Activated T-cell treated with anti-CD3 and anti-CD28 coated beads, Interleukin-2, amount 50 U/mL, for 24 hours (primary cell): ENCODE measurements around the gene RANBP6.
"Not testable (repeated sequence)": the region's sequence is repeated elsewhere in the genome, so short reads cannot be mapped to it uniquely, and the experiment has no call there.

Source experiments
- DNase-seq: peaks from one replicate; pipeline ENCODE4 v3.0.0-alpha.2; 2020
- H3K27ac Mint-ChIP-seq: 2 replicates; pipeline ENCODE4 v1.8.0; 2020; ENCODE audit warnings: mild to moderate bottlenecking, mixed read lengths
- H3K27me3 Mint-ChIP-seq: 2 replicates; pipeline ENCODE4 v1.8.0; 2020; ENCODE audit warnings: mixed read lengths
- H3K36me3 Mint-ChIP-seq: 2 replicates; pipeline ENCODE4 v1.8.0; 2020; ENCODE audit warnings: low read depth, mixed read lengths
- H3K4me1 Mint-ChIP-seq: 2 replicates; pipeline ENCODE4 v1.8.0; 2020; ENCODE audit warnings: low read depth, mixed read lengths
- H3K4me3 Mint-ChIP-seq: 2 replicates; pipeline ENCODE4 v1.8.0; 2020; ENCODE audit warnings: mild to moderate bottlenecking, moderate library complexity, mixed read lengths
- H3K9me3 Mint-ChIP-seq: 2 replicates; pipeline ENCODE4 v1.8.0; 2020; ENCODE audit warnings: mixed read lengths

The RANBP6 gene

DNA sequence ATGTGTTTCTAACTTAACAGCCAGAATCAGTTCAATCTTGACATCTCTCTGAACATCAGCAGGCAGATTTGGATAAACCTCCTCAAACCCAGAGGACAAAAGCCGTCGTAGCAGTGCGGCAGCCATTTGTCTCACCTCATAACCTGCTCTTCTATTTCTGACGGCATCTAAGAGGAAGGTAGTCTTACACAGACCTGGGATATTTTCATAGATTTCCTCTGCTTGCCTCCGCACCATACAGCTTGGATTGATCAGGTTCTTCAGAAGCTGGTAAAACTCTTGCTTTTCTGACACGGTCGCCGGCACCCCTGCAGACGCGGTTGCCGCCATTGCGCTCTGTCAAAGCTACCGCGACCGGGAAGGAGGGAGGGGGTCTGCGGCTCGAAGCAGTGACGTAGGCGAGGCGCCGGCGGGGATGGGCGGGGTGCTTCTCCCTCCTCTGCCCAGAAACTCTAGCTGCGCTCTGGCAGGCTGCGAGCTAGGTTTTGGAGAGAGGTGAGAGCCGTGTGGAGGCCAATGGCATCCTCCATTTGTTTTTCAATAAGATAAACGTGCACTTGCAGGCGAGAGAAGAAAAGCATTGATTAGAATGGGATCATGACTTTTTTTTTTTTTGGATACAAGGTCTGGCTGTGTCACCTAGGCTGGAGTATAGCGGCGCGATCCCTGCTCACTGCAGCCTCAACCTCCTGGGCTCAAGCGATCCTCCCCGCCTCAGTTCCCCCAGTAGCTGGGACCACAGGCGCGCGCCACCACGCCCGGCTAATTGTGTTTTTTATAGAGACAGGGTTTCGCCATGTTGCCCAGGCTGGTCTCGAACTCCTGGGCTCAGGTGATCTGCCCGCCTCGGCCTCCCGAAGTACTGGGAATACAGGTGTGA lies at the start of gene RANBP6:
TSS of gene RANBP6 (minus strand) at position 347 of the 880 bp plus-strand sequence. CDS start at position 330, 17 bp downstream.
- Mint-ChIP-seq H3K4me3 (peak within 1 kb of the TSS; percentile 98), H3K36me3 (peaks cover 49% of the 10 kb centered on the region), H3K4me1 (peaks cover 50% of the 10 kb centered on the region), H3K27me3 (no peaks in the 10 kb centered on the region), H3K9me3 (peaks cover 26% of the 10 kb centered on the region), H3K27ac (peak within 1 kb of the TSS; percentile 99)
- peak; percentile 93 for DNase-seq

DNA sequence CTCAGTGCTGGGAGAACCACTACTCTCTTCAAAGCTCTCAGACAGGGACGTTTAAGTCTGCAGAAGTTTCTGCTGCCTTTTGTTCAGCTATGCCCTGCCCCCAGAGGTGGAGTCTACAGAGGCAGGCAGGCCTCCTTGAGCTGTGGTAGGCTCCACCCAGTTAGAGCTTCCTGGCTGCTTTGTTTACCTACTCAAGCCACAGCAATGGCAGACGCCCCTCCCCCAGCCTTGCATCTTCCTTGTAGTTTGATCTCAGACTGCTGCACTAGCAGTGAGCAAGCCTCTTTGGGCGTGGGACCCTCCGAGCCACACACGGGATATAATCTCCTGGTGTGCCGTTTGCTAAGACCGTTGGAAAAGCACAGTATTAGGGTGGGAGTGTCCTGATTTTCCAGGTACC lies 47.7 kb upstream of the RANBP6 start:
- peaks cover 25% of the 10 kb centered on the region for H3K27me3 Mint-ChIP-seq
- H3K9me3 Mint-ChIP-seq, H3K4me3 Mint-ChIP-seq, H3K36me3 Mint-ChIP-seq, H3K4me1 Mint-ChIP-seq, H3K27ac Mint-ChIP-seq, DNase-seq: not testable (repeated sequence)

DNA sequence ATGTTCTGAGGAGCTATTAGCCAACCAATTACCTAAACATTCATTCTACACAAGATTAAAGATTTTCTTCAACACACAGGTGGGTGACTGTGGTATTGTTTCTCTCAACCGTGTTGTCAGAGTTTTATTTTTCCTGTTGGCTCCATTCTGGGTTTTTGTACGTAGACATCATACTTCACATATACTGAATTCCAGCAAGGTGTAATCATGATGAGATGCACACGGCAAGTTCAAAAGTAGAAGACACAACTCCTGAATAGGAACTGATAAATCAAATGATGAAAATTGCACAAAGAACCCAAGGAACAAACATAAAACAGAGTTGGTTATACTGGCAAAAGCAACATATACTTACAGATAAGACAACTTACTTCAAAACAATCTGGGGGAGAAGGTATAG lies 40.2 kb upstream of the RANBP6 start:
- H3K27me3 Mint-ChIP-seq = peaks cover 13% of the 10 kb centered on the region
- H3K27ac Mint-ChIP-seq = no peak overlapping the region
- H3K4me1 Mint-ChIP-seq = peaks cover 10% of the 10 kb centered on the region
- H3K9me3 Mint-ChIP-seq = peaks cover 7% of the 10 kb centered on the region
- no peak for DNase-seq
- H3K36me3 Mint-ChIP-seq = no peaks in the 10 kb centered on the region
- H3K4me3 Mint-ChIP-seq = no peak overlapping the region

DNA sequence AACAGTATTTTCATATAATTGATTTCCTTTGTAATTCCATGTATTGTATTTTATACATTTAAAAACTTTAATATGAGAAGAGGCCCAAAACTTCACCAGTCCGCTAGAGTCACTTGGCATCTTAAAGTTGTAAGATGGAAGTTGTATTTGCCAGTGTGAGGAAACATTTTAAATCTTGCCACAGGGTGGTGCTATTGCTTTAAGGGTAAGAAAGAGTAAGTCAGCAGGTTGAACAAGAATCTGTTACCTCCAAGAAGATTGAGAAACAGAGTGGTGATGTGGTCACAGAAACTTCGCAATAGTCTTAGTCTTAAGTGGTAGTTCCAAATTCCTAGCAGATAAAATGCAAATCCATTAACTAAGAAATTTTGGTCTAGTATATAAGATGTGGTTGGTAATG lies 39.8 kb upstream of the RANBP6 start:
- no peak overlapping the region for H3K4me3 Mint-ChIP-seq
- H3K36me3 Mint-ChIP-seq = no peaks in the 10 kb centered on the region

DNA sequence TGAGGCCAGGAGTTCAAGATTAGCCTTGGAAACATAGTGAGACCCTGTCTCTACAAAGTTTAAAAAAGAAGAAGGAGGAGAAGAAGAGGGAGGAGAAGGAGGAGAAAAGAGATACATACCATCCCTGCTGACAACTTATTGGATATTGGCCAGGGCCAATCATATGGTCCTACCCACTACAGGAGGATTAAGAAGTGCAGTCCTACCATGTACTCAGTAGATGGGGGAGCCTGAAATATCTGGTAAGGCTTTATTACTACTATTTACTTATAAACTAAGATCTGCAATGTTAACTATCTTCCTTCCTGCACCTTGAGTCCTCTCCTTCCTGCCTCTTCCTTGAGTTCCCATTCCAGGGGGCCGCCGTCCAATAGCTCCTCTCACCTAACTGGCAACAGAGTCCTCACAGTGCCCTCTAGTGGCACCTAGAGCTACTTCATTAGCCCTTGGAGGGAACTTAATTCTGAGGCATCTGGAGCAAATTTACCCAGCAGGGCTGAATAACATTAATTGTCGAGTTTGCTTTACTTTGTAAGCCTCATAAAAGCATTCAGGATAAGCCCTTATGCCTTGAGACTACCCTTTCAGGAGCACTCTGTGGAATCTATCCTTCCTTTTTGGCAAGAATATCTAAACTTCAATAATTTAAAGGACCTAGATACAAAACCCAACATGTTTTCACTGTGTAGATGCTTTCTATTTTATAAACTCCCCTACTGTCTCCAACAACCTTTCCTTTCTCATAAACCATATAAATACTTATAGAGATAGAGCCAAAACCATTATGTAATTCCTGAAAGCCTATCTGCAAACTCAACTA lies 39.1 kb upstream of the RANBP6 start:
- DNase-seq = no peak
- H3K9me3 Mint-ChIP-seq = peaks cover 7% of the 10 kb centered on the region
- no peaks in the 10 kb centered on the region for H3K36me3 Mint-ChIP-seq
- no peak overlapping the region for H3K27ac Mint-ChIP-seq
- H3K27me3 Mint-ChIP-seq = peaks cover 5% of the 10 kb centered on the region
- no peak overlapping the region for H3K4me3 Mint-ChIP-seq
- H3K4me1 Mint-ChIP-seq = peaks cover 16% of the 10 kb centered on the region

More for the DNA sequence above, 39.8 kb upstream of the RANBP6 start:
- H3K4me1 Mint-ChIP-seq = peaks cover 10% of the 10 kb centered on the region
- peaks cover 7% of the 10 kb centered on the region for H3K9me3 Mint-ChIP-seq
- H3K27me3 Mint-ChIP-seq = peaks cover 9% of the 10 kb centered on the region
- DNase-seq = no peak
- H3K27ac Mint-ChIP-seq = no peak overlapping the region

DNA sequence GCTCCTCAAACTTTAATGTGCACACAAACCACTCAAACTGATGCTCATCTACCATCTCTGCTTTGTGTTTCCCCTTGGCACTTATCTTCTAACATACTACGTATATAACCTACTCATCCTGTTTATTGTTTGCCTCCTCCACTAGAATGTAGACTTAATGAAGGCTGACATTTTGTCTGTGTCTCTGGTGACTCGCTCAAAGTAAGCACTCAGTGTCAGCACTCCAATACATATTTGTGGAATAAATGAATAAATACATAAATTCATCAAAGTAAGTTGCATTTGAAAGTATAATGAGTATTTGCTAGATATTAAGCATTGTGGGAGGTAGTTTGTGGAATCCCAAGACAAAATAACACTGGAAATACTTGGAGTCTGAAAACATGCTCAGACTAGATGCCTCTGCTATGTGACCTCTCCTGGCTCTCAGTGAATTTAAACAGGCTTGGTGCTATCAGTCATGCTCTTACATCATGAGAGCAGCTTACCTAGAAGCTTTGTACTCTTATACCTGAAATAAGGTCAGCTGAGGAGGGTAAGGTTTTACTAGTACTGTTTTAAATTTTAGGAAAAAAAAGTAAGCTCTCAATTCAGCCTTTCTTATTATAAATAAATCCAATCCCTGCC lies 37.0 kb upstream of the RANBP6 start:
- no peaks in the 10 kb centered on the region for H3K36me3 Mint-ChIP-seq
- peaks cover 16% of the 10 kb centered on the region for H3K4me1 Mint-ChIP-seq
- H3K27me3 Mint-ChIP-seq = peaks cover under 1% of the 10 kb centered on the region
- H3K27ac Mint-ChIP-seq = no peak overlapping the region
- H3K9me3 Mint-ChIP-seq = no peaks in the 10 kb centered on the region
- H3K4me3 Mint-ChIP-seq = no peak overlapping the region
- DNase-seq = no peak

DNA sequence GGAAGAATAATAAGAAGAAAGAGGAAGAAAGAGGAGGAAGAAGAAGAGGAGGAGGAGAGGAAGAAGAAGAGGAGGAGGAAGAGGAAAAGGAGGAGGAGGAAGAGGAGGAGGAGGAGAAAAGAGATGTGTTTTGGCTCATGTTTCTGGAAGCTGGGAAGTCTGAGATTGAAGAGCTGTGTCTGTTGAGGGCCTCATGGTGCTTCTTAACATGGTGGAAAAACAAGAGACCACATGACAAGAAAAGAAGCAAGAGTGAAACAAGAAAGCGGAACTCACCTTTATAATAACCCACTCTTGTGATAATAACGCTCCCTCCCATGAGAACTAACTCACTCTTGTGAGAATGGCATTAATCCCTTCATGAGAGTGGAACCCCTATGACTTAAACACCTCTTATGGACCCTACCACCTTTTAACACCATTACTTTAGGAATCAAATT lies 36.1 kb upstream of the RANBP6 start:
- peaks cover 18% of the 10 kb centered on the region for H3K4me1 Mint-ChIP-seq
- H3K4me3 Mint-ChIP-seq = no peak overlapping the region
- H3K36me3 Mint-ChIP-seq = no peaks in the 10 kb centered on the region
- H3K9me3 Mint-ChIP-seq = no peaks in the 10 kb centered on the region
- DNase-seq = no peak
- H3K27ac Mint-ChIP-seq = no peak overlapping the region
- H3K27me3 Mint-ChIP-seq = peaks cover 5% of the 10 kb centered on the region

DNA sequence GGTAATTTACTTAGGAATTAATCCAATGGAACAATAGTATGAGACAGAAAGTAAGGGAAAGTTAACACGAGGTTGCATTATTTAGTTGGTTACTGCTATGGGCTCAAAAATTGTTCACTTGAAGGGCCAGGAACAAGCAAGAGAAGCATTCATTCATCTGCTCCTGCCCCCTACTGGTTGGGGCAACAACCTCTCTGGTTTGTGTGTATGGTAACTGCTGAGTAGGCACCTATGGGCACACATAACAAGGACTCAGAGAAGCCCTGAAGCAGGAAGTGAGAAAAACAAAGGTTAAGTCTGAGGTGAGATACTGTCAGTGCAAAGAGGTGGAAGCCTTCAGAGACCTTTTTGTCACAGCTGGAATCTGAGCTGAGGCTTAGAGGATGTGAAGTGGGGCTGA lies 34.4 kb upstream of the RANBP6 start:
- Mint-ChIP-seq H3K36me3 (no peaks in the 10 kb centered on the region), H3K4me1 (peaks cover 15% of the 10 kb centered on the region), H3K27me3 (peaks cover 8% of the 10 kb centered on the region), H3K27ac (no peak overlapping the region), H3K4me3 (no peak overlapping the region), H3K9me3 (no peaks in the 10 kb centered on the region)
- no peak for DNase-seq

DNA sequence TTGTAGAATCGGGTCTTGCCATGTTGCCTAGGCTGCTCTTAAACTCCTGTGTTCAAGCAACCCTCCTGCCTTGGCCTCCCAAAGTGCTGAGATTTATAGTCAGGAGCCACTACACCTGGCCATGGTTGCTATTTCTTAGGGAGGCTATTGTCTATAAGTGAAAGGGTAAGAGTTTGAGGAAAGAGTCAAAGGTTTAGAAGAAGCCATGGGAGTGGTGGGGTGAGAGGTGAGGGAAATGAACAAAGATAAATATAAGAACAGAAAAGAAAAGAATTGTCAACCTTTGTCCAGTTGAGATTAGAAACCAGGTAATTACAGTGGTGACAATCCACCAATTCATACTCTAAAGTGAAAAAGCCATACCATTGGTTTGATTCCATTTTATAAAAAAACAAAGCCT lies 32.6 kb upstream of the RANBP6 start:
- H3K9me3 Mint-ChIP-seq = no peaks in the 10 kb centered on the region
- H3K4me3 Mint-ChIP-seq = no peak overlapping the region

DNA sequence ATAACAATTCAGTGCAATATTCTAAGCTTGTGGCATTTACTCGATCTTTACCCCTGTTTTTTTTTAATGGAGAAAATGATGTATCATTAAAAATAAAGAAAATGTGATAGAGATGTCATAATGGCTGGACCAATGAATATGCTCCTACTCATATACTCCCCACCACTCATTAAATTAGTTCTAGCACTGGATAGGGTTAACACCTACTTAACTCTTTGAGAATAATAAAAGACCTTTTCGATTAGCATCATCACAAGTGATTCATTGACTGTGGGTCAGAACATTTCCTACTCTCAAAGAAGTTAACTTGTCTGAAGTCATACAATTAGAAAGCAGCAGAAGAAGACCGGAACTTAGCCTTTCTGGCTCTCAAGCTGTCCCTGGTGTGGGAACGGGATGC lies 31.6 kb upstream of the RANBP6 start:
- Mint-ChIP-seq H3K27me3 (peaks cover 8% of the 10 kb centered on the region), H3K4me1 (peaks cover 11% of the 10 kb centered on the region)

More for the DNA sequence above, 32.6 kb upstream of the RANBP6 start:
- DNase-seq = no peak
- Mint-ChIP-seq H3K4me1 (peaks cover 11% of the 10 kb centered on the region), H3K27ac (no peak overlapping the region), H3K27me3 (peaks cover 8% of the 10 kb centered on the region), H3K36me3 (no peaks in the 10 kb centered on the region)

DNA sequence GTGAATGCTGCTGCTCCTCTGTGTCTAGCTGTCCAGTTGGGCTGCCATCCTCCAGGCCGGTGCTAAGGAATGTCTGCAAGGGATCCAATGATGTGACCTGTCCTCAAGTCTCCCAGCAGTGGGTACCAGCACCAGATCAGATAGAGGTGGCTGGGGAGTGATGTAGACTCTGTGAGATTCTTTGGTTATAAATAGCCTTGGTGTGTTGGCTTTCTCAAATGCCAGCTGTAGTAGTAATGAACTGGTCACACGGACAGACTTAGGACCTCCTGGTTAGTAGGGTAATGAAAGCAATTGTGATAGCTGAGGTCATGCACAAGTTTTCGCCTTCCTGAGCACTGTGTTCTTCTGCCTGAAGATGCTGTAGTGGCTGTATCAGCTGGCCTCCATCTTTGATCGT lies 29.9 kb upstream of the RANBP6 start:
- no peaks in the 10 kb centered on the region for H3K36me3 Mint-ChIP-seq
- peaks cover 11% of the 10 kb centered on the region for H3K27me3 Mint-ChIP-seq
- H3K9me3 Mint-ChIP-seq = no peaks in the 10 kb centered on the region
- H3K4me3 Mint-ChIP-seq = no peak overlapping the region
- peaks cover 8% of the 10 kb centered on the region for H3K4me1 Mint-ChIP-seq
- H3K27ac Mint-ChIP-seq = no peak overlapping the region
- DNase-seq = no peak

More for the DNA sequence above, 31.6 kb upstream of the RANBP6 start:
- Mint-ChIP-seq H3K27ac (no peak overlapping the region), H3K4me3 (no peak overlapping the region), H3K9me3 (no peaks in the 10 kb centered on the region), H3K36me3 (no peaks in the 10 kb centered on the region)
- DNase-seq = no peak

DNA sequence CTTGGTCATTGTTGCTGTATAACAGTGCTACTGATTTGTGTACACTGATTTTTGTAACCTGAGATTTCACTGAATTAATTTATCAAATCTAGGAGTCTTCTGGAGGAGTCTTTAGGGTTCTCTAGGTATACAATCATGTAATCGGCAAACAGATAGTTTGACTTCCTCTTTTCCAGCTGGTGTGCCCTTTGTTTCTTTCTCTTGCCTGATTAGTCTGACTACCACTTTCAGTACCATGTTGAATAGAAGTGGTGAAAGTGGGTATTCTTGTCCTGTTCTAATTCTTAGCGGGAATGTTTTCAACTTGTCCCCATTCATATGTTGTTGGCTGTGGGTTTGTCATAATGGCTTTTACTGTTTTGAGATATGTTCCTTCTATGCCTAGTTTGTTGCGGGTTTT lies 24.7 kb upstream of the RANBP6 start:
- no peak overlapping the region for H3K27ac Mint-ChIP-seq
- peaks cover 3% of the 10 kb centered on the region for H3K27me3 Mint-ChIP-seq
- no peak for DNase-seq
- H3K9me3 Mint-ChIP-seq = no peaks in the 10 kb centered on the region
- no peaks in the 10 kb centered on the region for H3K4me1 Mint-ChIP-seq
- no peak overlapping the region for H3K4me3 Mint-ChIP-seq
- no peaks in the 10 kb centered on the region for H3K36me3 Mint-ChIP-seq

DNA sequence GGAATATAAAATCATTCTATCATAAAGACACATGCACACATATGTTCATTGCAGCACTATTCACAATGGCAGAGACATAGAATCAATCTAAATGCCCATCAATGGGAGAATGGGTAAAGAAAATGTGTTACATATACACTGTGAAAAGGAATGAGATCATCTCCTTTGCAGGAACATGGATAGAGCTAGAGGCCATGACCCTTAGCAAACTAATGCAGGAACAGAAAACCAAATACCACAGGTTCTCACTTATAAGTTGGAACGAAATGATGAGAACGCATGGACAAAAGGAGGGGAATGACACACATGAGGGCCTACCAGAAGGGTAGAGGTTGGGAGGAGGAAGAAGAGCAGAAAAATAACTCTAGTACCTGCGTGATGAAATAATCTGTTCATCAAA lies 21.0 kb upstream of the RANBP6 start:
- Mint-ChIP-seq H3K9me3 (no peaks in the 10 kb centered on the region), H3K27ac (no peak overlapping the region), H3K4me3 (no peak overlapping the region), H3K27me3 (peaks cover 3% of the 10 kb centered on the region), H3K36me3 (no peaks in the 10 kb centered on the region), H3K4me1 (no peaks in the 10 kb centered on the region)
- DNase-seq = no peak

DNA sequence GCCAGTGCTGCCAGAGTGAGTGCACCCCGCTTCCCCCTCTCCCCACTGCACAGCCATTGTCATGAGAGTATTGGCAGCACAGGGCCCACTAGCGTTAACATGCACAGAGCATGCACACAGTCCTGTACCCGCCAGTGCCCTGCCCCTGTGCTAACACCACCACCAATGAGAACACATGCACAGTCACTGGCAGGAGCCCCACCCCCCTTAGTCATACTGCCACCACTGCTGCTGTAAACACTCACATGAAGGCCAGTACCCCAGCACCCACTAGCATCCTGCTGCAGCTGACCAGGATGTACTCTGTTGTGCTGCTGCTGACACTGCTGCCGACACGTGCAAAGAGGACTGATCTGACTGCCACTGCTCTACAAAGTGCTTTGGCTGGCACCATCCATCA lies 19.5 kb upstream of the RANBP6 start:
- Mint-ChIP-seq H3K4me3 (no peak overlapping the region), H3K36me3 (no peaks in the 10 kb centered on the region), H3K27ac (no peak overlapping the region), H3K9me3 (no peaks in the 10 kb centered on the region), H3K4me1 (no peaks in the 10 kb centered on the region), H3K27me3 (peaks cover 3% of the 10 kb centered on the region)
- no peak for DNase-seq
